NCI-H187 (cell line): ENCODE measurements around the gene WNK4.

Source experiments
- DNase-seq, 2 experiments: peaks; one replicate each; lab custom pipeline; 2025; lab: John Stamatoyannopoulos, UW

WNK4 gene

GRCh38 chr17:42772945-42773289 lies 7.5 kb upstream of the WNK4 start:
- no peak for DNase-seq

- peak; percentile 55 to 70 for DNase-seq
Measured at GRCh38 chr17:42773290-42774035, 6.9 kb upstream of the WNK4 start, which contains the start of gene VPS25. TSS of gene VPS25 (plus strand) at chr17:42773449. CDS start at chr17:42773476, 27 bp downstream.

- no peak for DNase-seq
Measured at GRCh38 chr17:42774066-42774745, 6.2 kb upstream of the WNK4 start.

GRCh38 chr17:42775534-42776098 lies 4.8 kb upstream of the WNK4 start:
- DNase-seq, result no peak

GRCh38 chr17:42778570-42778969 lies 1.8 kb upstream of the WNK4 start:
- DNase-seq, result no peak

- no peak for DNase-seq
Measured at GRCh38 chr17:42779304-42779935, 990 bp upstream of the WNK4 start.

GRCh38 chr17:42780851-42781638 lies 635 bp downstream of the WNK4 start:
- no peak for DNase-seq

- DNase-seq, result no peak
Measured at GRCh38 chr17:42781639-42782165, 1.3 kb downstream of the WNK4 start.

GRCh38 chr17:42782166-42783061 lies 2.0 kb downstream of the WNK4 start:
- DNase-seq, result no peak

GRCh38 chr17:42783062-42783790 lies 2.8 kb downstream of the WNK4 start:
- no peak for DNase-seq

- DNase-seq, result no peak
Measured at GRCh38 chr17:42783791-42784138, 3.4 kb downstream of the WNK4 start.

GRCh38 chr17:42784409-42784808 lies 4.0 kb downstream of the WNK4 start:
- no peak for DNase-seq

GRCh38 chr17:42784811-42785592 lies 4.6 kb downstream of the WNK4 start:
- DNase-seq, result no peak

- no peak for DNase-seq
Measured at GRCh38 chr17:42787266-42787665, 6.9 kb downstream of the WNK4 start.

- DNase-seq, result no peak
Measured at GRCh38 chr17:42791948-42792347, 11.5 kb downstream of the WNK4 start.

- DNase-seq, result no peak
Measured at GRCh38 chr17:42792545-42792944, 12.1 kb downstream of the WNK4 start.

- DNase-seq, result no peak
Measured at GRCh38 chr17:42795061-42795460, 14.7 kb downstream of the WNK4 start.

- no peak for DNase-seq
Measured at GRCh38 chr17:42795465-42795864, 15.1 kb downstream of the WNK4 start.

- DNase-seq, result no peak
Measured at GRCh38 chr17:42796066-42796758, 15.8 kb downstream of the WNK4 start.
